ENCODE measurements around the gene DDX5.

Gene DDX5

GRCh38 chr17:64506201-64506575 lies at the start of gene DDX5:
TSS of gene DDX5 (minus strand) at chr17:64506289. CDS start at chr17:64506119, 170 bp downstream.
- DNase-seq (ENCODE audit: low spot score), result peak; percentile 89

DNA sequence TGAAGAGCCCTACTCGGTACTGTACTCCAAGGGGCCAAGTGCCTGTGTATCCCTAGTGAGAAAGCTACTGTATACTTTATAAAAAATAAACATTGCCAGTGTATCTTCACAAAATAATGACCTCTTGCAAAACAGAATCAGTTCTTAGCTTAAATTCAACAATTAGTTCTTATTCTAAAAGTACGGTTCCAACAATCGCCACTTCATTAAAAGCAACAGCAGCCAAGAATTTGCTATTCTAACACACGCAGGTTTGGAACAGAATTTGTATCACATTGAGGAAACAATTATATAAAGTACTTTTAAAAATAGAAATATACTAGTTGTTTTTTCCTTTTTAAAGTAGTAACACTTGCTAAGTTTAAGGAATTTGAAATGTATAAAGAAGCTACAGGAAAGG lies 49.2 kb upstream of the DDX5 start:
- DNase-seq (ENCODE audit: low spot score), result no peak

GRCh38 chr17:64554028-64554637 lies 48.0 kb upstream of the DDX5 start:
- no peak for DNase-seq (ENCODE audit: low spot score)

GRCh38 chr17:64551461-64551860 lies 45.4 kb upstream of the DDX5 start:
- no peak for DNase-seq (ENCODE audit: low spot score)

DNA sequence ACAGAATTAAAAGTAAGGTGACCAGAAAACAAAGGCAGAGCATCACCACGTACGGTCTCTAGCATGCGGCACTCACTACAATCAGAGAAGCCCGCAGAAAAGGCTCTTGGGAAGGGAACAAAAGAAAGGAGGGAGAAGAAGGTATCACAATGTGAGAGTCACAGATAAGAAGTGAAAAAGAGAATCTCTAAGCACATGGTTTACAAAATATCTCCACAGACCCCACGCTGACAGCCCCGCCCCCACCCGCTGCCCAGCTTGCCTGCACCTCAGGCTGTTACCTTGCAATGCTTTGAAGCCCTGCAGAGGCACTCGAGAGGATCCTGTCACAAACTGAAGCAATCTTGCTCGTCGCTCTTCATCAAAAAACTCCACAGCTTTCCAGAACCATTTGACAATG lies 41.2 kb upstream of the DDX5 start:
- DNase-seq (ENCODE audit: low spot score), result no peak

GRCh38 chr17:64546716-64547115 lies 40.6 kb upstream of the DDX5 start:
- no peak for DNase-seq (ENCODE audit: low spot score)

DNA sequence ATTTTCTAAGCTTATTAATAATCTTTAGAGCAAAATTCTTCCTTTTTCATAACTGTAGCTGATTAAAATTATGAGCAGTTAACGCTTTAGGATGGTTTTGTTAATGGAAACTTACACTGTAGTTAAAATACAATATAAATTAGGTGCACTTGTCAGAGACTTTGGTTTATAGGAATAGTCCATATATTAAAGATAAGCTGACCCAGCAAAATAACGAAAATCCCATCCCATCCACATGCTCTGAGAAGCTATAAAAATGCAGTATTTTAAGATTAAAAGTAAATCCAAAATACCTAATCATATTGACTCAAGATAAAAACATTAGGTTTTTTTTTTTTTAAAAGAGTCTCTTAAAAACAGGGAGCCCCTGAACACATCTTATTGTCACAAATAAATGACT lies 38.7 kb upstream of the DDX5 start:
- DNase-seq (ENCODE audit: low spot score), result no peak

GRCh38 chr17:64540118-64540776 lies 34.2 kb upstream of the DDX5 start:
- no peak for DNase-seq (ENCODE audit: low spot score)

DNA sequence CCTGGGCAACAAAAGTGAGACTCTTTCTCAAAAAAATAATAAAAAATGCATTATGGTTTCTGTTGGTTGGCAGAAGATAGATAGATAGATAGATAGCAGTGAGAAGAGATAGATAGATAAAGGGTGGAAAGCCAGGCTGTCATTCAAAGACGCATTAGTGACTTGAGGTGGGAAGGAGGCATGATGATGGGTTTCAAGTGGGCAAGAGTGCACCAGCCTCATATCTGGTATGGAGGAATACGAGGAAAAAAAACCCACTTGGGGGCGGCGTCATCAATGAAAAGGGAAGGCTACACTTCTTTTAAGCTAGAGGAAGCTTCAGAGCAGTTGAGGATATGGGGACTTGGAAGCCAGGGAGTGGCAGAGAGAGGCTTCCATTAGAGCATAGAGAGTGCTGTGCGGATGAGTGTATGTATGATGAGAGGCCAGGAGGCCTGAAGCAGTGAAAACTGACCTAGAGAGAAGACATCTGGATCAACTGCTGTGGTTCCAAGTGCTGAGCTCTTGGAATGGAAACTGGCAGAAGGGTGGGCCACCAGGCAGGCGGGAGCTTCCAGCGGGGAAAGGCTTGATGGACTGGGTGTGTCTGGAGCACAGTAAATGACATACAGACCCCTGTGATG lies 32.5 kb upstream of the DDX5 start:
- no peak for DNase-seq (ENCODE audit: low spot score)

DNA sequence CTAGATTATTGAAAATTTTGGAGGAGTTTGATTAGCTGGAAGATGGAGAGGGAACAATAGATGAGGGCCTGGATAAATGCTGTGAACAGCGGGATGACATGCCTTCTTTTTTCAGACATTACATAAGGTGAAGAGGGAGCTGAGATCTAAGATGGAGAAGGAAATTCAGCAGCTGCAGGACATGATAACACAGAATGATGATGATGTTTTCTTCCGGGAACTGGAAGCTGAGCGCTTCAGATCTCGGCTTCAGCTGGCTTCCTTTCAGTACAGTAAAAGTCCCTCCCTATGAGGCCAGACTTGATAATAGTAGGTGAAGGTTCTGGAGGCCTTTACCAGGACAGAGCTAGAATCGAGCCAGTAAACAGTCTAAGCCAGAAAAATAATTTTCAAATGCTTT lies 31.4 kb upstream of the DDX5 start:
- no peak for DNase-seq (ENCODE audit: low spot score)

DNA sequence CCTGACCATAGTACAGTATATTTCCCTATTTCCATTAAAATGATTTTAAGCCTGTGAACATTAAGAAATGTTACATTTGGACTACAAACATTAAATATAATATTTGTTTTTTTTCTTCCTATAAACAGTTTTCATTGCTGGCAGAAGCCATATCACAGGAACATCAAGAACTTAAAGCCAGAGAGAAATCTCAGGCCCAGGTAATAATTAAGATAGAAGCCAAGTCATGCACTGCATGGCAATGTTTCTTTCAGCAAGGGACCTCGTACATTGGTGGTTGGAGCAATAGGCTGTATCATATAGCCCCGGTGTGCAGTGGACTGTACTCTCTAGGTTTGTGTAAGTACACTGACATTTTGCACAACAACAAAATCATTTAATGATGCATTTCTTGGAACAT lies 30.8 kb upstream of the DDX5 start:
- DNase-seq (ENCODE audit: low spot score), result no peak

DNA sequence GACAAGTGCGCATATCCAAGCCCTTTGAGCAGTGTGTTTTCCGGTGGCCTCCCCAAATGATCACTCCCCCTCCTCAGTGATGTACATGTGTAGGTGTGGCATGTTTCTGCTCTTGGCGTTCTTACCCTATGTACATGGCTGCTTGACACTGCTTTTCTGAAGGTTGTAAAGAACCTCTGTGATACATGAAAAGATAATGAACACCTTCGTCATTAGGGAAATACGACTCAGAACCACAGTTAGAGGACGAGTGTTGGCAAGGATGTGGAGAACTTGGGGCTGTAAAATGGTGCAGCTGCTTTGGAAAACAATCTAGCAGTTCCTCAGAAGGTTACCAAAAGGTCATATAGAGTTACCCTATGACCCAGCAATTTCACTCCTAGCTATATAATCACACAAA lies 29.3 kb upstream of the DDX5 start:
- no peak for DNase-seq (ENCODE audit: low spot score)

DNA sequence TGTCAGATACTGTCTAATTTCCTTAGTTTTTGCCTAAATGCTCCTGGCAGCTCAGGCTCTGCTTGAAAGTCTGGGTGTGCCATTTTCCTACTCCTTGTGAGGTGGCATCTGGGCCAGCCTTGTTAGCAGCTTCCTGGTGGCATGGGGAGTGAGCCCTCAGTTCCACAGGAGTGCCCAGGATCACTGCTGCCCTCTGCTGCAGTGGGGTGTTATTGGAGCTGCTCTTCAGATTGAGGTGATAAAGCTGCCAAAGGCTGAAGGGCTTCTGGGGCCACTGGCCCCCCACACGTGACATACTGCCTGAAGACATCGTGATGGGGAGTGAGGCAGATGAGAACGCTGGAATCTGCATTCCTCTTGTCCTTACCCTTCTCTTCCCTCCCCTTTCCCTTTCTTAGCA lies 28.1 kb upstream of the DDX5 start:
- DNase-seq (ENCODE audit: low spot score), result no peak

GRCh38 chr17:64533784-64534183 lies 27.7 kb upstream of the DDX5 start:
- DNase-seq (ENCODE audit: low spot score), result no peak

DNA sequence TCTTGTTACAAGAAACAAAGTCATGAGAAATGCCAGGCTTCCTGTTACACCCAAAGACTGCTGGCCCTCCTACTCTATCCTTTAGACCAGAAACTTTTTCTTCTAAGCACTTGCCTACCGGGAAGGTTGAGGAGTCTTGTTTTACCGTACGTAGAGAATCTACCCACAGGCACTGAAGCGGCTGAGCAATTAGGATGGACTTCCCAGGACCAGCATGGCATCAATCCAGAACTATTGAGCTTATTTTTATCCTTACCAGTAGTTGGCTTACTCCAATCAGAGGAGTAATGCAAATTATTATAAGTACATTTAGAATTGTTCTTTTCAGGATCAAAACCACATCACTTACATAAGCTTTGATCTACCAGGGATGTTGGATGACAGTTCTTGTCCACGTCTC lies 26.3 kb upstream of the DDX5 start:
- DNase-seq (ENCODE audit: low spot score), result no peak

GRCh38 chr17:64531955-64532371 lies 25.9 kb upstream of the DDX5 start:
- DNase-seq (ENCODE audit: low spot score), result no peak

- no peak for DNase-seq (ENCODE audit: low spot score)
Measured at GRCh38 chr17:64529221-64529620, 23.1 kb upstream of the DDX5 start.

DNA sequence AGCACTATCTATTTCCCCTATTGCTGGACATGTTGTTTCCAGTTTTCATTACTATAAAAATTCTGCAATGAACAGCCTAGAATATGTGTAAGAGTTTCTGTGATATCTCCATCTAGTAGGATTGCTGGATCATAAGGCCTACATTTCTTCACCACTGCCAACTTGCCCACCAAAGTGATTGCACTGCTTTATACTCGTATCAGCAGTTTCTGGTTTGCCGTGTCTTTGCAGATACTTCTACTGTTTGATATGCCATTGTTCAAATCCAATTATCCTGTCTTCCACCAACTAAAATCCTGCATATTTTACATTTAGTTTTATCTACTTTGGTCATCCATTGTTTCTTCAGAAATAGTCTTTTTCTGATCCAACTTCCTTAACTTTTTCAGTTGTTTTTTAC lies 21.8 kb upstream of the DDX5 start:
- DNase-seq (ENCODE audit: low spot score), result no peak

GRCh38 chr17:64520359-64520758 lies 14.3 kb upstream of the DDX5 start:
- DNase-seq (ENCODE audit: low spot score), result no peak

GRCh38 chr17:64519601-64520000 lies 13.5 kb upstream of the DDX5 start:
- no peak for DNase-seq (ENCODE audit: low spot score)

DNA sequence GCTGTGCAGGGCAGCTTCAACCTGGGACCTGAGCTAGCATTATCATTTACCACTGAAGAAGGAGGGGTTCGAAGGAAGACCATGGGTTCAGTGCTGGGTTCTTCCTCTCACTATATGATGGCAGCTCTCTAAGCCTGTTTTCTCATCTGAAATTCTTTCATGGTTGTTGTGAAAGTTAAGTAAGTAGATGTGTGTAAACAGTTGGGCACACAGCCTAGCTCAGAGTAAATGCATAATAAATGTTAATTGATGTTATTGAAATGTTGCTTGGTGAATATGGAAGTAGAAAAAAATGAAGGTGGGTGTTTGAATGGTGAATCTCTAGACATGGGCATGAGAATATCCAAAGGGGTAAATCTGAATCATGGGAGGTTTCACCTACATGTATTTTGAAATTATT lies 9.7 kb upstream of the DDX5 start:
- no peak for DNase-seq (ENCODE audit: low spot score)

- DNase-seq (ENCODE audit: low spot score), result no peak
Measured at GRCh38 chr17:64515419-64515818, 9.3 kb upstream of the DDX5 start.

DNA sequence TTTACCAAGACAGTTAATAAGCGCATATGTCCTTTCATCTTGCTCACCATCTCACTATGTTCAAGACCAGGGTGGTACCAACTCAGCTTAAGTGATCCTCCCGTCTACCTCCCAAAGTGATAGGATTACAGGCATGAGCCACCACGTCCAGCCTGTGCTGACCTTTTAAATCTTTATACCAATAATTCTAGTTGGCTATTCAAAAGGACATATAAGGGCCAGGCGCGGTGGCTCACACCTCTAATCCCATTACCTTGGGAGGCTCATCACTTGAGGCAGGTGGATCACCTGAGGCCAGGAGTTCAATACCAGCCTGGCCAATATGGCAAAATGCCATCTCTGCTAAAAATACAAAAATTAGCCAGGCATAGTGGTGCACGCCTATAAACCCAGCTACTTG lies 3.1 kb upstream of the DDX5 start:
- no peak for DNase-seq (ENCODE audit: low spot score)

DNA sequence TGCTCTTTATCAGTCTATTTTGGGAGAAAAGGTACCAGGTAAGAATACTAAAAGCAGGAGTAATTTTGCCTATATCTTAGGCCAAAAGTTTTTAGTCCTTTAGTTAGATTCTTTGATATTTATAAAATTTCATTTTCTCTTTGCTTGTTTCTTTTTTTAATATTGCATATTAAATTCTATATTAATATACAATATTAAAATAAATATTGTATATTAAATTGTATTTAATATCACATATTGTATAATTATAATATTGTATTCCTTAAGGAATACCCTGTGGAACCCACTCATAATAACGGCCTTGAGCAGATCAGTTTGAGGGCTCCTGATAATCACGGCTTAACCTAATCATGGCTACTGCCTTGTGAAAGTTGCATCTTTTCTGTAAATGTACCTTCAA lies 2.6 kb upstream of the DDX5 start:
- DNase-seq (ENCODE audit: low spot score), result no peak

All from hepatic stellate cell (primary cell).